Skeletal muscle tissue (tissue), 4 donors: ENCODE data around the gene LRRC72. TPM values are rescaled to one million over a fixed set of nuclear protein-coding genes. Genes with fewer than 3 reads are reported as not detected.

Experiments
- H3K27ac ChIP-seq: one replicate; pipeline ENCODE4 v1.7.0; 2013; ENCODE audit warnings: mild to moderate bottlenecking, low read depth, low read length, inconsistent platforms
- H3K27me3 ChIP-seq, 3 donors: one replicate each; pipeline ENCODE4 v1.7.0; 2013; ENCODE audit warnings: low read length in 3 of 3; ENCODE audit not compliant: control insufficient read depth in 3 of 3, insufficient read depth in 3 of 3
- H3K36me3 ChIP-seq, 3 donors: one replicate each; pipeline ENCODE4 v1.7.0; 2013; ENCODE audit warnings: low read length in 3 of 3; ENCODE audit not compliant: control insufficient read depth in 3 of 3, insufficient read depth in 3 of 3
- H3K4me1 ChIP-seq, 3 donors: one replicate each; pipeline ENCODE4 v1.7.0; 2013; ENCODE audit warnings: low read length in 3 of 3, mild to moderate bottlenecking in 3 of 3; ENCODE audit not compliant: control insufficient read depth in 3 of 3, insufficient read depth in 3 of 3
- H3K4me3 ChIP-seq, 3 donors: one replicate each; pipeline ENCODE4 v1.7.0; 2013; ENCODE audit warnings: low read length in 3 of 3
- H3K9ac ChIP-seq, 3 donors: one replicate each; pipeline ENCODE4 v1.7.0; 2013; ENCODE audit warnings: low read length in 3 of 3, mild to moderate bottlenecking in 3 of 3, moderate library complexity in 2 of 3, low read depth in 1 of 3
- H3K9me3 ChIP-seq, 3 donors: one replicate each; pipeline ENCODE4 v1.7.0; 2013; ENCODE audit warnings: low read length in 3 of 3; ENCODE audit not compliant: control insufficient read depth in 3 of 3
- total RNA-seq: library from RNA; depleted of rRNA; stranded (reverse); fragments of >200 nt; gene quantifications from one replicate; pipeline ENCODE4 v1.2.3, GENCODE V29; 2014
- donor health status: Osteomylitis.

The LRRC72 gene
- total RNA-seq, 1 donor from 2014 or later: not detected

- Histone ChIP-seq H3K36me3 (no peaks in the 10 kb centered on the region), H3K4me1 (no peaks in the 10 kb centered on the region), H3K27ac (no peak overlapping the region), H3K9me3 (no peaks in the 10 kb centered on the region), H3K27me3 (peaks cover 0 to 2% (median 0%) of the 10 kb centered on the region in 3 donors), H3K9ac (no peak overlapping the region), H3K4me3 (no peak overlapping the region)
These were observed 21.8 kb downstream of the LRRC72 start for GRCh38 chr7:16548428-16548827.

DNA sequence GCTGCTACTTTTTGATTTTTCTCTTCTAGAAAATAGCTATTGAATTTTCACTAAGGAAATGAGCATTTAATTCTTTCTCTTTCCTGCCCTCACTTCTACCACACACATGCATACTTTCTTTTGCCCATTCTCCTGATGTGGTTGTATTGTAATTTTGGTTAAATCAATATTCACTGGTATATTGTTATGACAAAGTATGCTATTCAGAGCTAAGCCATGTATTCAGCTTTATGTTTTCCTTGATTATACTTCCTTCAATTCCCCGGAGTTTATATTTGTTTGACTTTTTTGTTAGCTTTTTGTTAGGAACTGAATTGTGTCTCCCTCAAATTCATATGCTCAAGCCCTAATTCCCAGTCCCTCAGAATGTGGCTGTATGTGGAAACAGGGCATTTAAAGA is 24.0 kb downstream of the LRRC72 start:
- Histone ChIP-seq H3K9ac (no peak overlapping the region), H3K4me1 (no peaks in the 10 kb centered on the region), H3K9me3 (no peaks in the 10 kb centered on the region), H3K36me3 (no peaks in the 10 kb centered on the region), H3K27me3 (peaks cover 0 to 2% (median 0%) of the 10 kb centered on the region in 3 donors), H3K4me3 (no peak overlapping the region), H3K27ac (no peak overlapping the region)

GRCh38 chr7:16554518-16555236 is 28.1 kb downstream of the LRRC72 start:
- no peak overlapping the region for H3K9ac ChIP-seq
- no peaks in the 10 kb centered on the region for H3K36me3 ChIP-seq
- no peaks in the 10 kb centered on the region for H3K9me3 ChIP-seq
- no peaks in the 10 kb centered on the region for H3K27me3 ChIP-seq
- H3K4me1 ChIP-seq: no peaks in the 10 kb centered on the region
- no peak overlapping the region for H3K4me3 ChIP-seq
- H3K27ac ChIP-seq: no peak overlapping the region

GRCh38 chr7:16556359-16556758 is 29.7 kb downstream of the LRRC72 start:
- Histone ChIP-seq H3K4me1 (no peaks in the 10 kb centered on the region), H3K27me3 (no peaks in the 10 kb centered on the region), H3K27ac (no peak overlapping the region), H3K4me3 (no peak overlapping the region), H3K36me3 (no peaks in the 10 kb centered on the region), H3K9me3 (no peaks in the 10 kb centered on the region), H3K9ac (no peak overlapping the region)

DNA sequence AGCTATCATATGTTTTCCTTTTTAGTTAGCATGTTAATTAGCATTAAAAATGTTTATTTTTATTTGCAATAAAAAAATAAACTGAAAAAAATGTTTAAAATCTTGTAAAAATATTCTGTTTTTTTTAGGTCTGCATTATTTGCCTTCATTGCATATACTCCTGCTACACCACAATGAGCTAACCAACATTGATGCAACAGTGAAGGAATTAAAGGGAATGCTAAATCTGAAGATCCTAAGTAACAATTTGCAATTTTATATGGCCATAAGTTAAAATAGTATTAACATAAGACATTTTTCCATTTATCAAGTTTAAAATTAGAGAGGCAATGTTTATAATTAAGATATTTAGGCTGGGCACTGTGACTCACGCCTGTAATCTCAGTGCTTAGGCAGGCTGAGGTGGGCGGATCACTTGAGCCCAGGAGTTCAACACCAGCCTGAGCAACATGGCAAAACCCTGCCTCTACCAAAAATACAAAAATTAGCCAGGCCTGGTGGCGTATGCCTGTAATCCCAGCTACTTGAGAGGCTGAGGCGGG is 32.2 kb downstream of the LRRC72 start:
- H3K4me1 ChIP-seq: no peaks in the 10 kb centered on the region
- no peak overlapping the region for H3K4me3 ChIP-seq
- H3K9ac ChIP-seq: no peak overlapping the region
- H3K27me3 ChIP-seq: no peaks in the 10 kb centered on the region
- H3K27ac ChIP-seq: no peak overlapping the region
- H3K36me3 ChIP-seq: no peaks in the 10 kb centered on the region
- H3K9me3 ChIP-seq: no peaks in the 10 kb centered on the region

DNA sequence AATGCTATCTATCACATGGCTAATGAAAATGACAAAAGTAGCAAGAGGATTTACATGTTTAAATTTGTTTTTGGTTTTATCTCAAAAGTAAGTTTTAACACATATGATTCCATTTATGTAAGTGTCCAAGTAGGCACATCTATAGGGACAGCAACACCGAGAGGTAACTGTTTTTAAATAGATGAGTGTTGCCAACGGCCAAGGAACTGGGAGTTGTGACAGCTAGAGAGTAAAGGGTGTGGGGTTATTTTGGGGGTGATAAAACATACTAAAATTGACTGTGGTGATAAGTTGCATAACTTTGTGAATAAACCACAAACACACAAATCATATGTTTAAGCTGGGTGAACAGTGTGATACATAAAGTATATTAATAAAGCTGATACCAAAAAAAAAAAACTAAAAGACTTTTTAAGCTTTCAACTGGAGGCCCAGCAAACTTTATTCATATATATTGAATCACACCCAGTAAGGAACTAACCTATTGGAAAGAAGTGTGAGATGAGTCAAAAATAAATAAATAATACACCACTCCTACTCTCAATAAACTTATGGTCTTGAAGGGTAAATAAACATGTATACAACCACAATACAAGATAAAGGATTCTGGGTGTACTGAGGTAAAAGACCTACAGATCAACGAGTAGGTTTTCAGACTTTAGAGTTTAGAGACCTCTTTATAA is 33.0 kb downstream of the LRRC72 start:
- Histone ChIP-seq H3K9me3 (no peaks in the 10 kb centered on the region), H3K4me1 (no peaks in the 10 kb centered on the region), H3K27ac (no peak overlapping the region), H3K36me3 (no peaks in the 10 kb centered on the region), H3K27me3 (no peaks in the 10 kb centered on the region), H3K4me3 (no peak overlapping the region), H3K9ac (no peak overlapping the region)

DNA sequence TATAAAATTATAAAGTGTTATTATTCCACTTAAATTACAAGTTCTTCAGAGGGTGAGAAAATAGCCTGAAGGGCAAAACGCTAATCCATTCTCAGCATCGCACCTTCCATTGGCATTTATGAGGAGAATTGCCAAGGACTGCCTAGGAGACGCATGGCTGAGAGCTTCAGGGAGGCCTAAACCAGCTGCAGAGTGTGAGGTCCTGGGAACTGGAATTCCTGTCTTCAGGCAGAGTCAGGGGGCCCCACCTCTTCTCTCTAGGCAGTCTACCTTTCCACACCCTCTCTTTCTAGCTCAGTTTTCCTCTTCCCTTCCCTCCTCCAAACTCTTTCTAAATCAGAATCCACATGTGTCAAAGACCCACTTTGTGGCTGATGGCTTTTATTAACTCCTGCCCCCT is 35.3 kb downstream of the LRRC72 start:
- Histone ChIP-seq H3K9me3 (no peaks in the 10 kb centered on the region), H3K4me1 (no peaks in the 10 kb centered on the region), H3K4me3 (no peak overlapping the region), H3K36me3 (no peaks in the 10 kb centered on the region), H3K9ac (no peak overlapping the region), H3K27me3 (peaks cover 0 to 3% (median 0%) of the 10 kb centered on the region in 3 donors), H3K27ac (no peak overlapping the region)

GRCh38 chr7:16562456-16563220 is 36.0 kb downstream of the LRRC72 start:
- H3K27me3 ChIP-seq: peaks cover 0 to 3% (median 0%) of the 10 kb centered on the region in 3 donors
- no peaks in the 10 kb centered on the region for H3K36me3 ChIP-seq
- no peak overlapping the region for H3K4me3 ChIP-seq
- no peaks in the 10 kb centered on the region for H3K9me3 ChIP-seq
- H3K9ac ChIP-seq: no peak overlapping the region
- H3K27ac ChIP-seq: no peak overlapping the region
- H3K4me1 ChIP-seq: no peaks in the 10 kb centered on the region

- Histone ChIP-seq H3K4me3 (no peak overlapping the region), H3K4me1 (no peaks in the 10 kb centered on the region), H3K27me3 (peaks cover 0 to 3% (median 0%) of the 10 kb centered on the region in 3 donors), H3K9me3 (no peaks in the 10 kb centered on the region), H3K36me3 (no peaks in the 10 kb centered on the region), H3K9ac (no peak overlapping the region), H3K27ac (no peak overlapping the region)
These were observed 36.8 kb downstream of the LRRC72 start for GRCh38 chr7:16563281-16564022.
